Stimulated activated CD8-positive, alpha-beta memory T cell treated with anti-CD3 and anti-CD28 coated beads, Interleukin-4, amount 100 ng/mL, for 24 hours (primary cell): Measurements from ENCODE around the gene NES.

Experiments
- DNase-seq: peaks from one replicate; pipeline ENCODE4 v3.0.0-alpha.2; 2020; ENCODE audit warnings: low read depth

The NES gene

GRCh38 chr1:156619582-156619955 lies 57.6 kb downstream of the NES start:
- DNase-seq, result no peak

- DNase-seq, result no peak
Observed at GRCh38 chr1:156618853-156619581, 58.2 kb downstream of the NES start, which contains the start of gene HAPLN2. Gene HAPLN2, plus strand, starts transcription at chr1:156619415. Its CDS starts 4,076 bp downstream, at chr1:156623491.
